K562 (cell line): ENCODE results near the gene IL10RB. TPM values are rescaled to one million over a fixed set of nuclear protein-coding genes. Genes with fewer than 3 reads are reported as not detected.

Experiments used
- ATAC-seq: fragments of 200-7000 bp; cut with Tn5 transposase; 3 replicates; pipeline ENCODE4 v1.9.1; 2020; ENCODE audit warnings: moderate library complexity
- BruUV-seq: library from RNA; stranded (reverse); fragments of 400-500 nt; replicated peaks from 2 replicates; lab custom pipeline; 2021; lab: Mats Ljungman, UMichigan
- CTCF ChIA-PET: fragments of 300-600 bp; formaldehyde crosslinking; extraction: SDS; loops from one replicate; lab custom pipeline; 2021; ENCODE audit warnings: low intra/inter-chr PET ratio; lab: Yijun Ruan, JAX
- POLR2A ChIA-PET: fragments of 300-600, 350-650 bp; sonication (Branson Sonifier 250); formaldehyde crosslinking; extraction: SDS; loops from one replicate; lab custom pipeline; 2021; ENCODE audit warnings: antibody characterized with exemption, inconsistent platforms; lab: Yijun Ruan, JAX
- DNase-seq, 4 experiments: peaks; one replicate each; pipeline versions ENCODE4 v3.0.0 to v3.0.0-alpha.2; 2011 to 2018; ENCODE audit warnings: low spot score in 3 of 4, mixed read lengths in 3 of 4; ENCODE audit errors: extremely low read depth in 1 of 4
- FAIRE-seq: peaks from 2 replicates; lab custom pipeline; 2011; peaks lifted over from hg19 to GRCh38; lab: Jason Lieb, UNC
- H2AFZ ChIP-seq: 2 replicates; pipeline ENCODE4 v1.6.0; 2011; ENCODE audit warnings: low read depth, low read length, control low read depth, inconsistent platforms
- H3K27ac ChIP-seq: fragments of 200-600 bp; 3 replicates; pipeline ENCODE4 v1.8.0; 2011; ENCODE audit warnings: low read depth, mild to moderate bottlenecking, control low read depth, inconsistent platforms, low read length, moderate library complexity, mixed read lengths; ENCODE audit errors: extremely low read depth
- H3K27me3 ChIP-seq, 2 experiments: fragments of 300-600 bp in 1 of 2; 2 replicates in 1 of 2; 3 replicates in 1 of 2; pipeline versions ENCODE4 v1.6.0 to v1.8.0; 2011; ENCODE audit warnings: inconsistent platforms in 2 of 2, low read length in 2 of 2, mild to moderate bottlenecking in 1 of 2, mixed read lengths in 1 of 2, moderate library complexity in 1 of 2; ENCODE audit not compliant: control insufficient read depth in 2 of 2, insufficient read depth in 2 of 2
- H3K36me3 ChIP-seq: fragments of 300-600 bp; 3 replicates; pipeline ENCODE4 v1.8.0; 2011; ENCODE audit warnings: mild to moderate bottlenecking, low read length, inconsistent platforms; ENCODE audit not compliant: control insufficient read depth, insufficient read depth
- H3K4me1 ChIP-seq, 2 experiments: fragments of 200-600 bp in 1 of 2; replicated peaks in 1 of 2; 2 replicates in 1 of 2; 3 replicates in 1 of 2; pipeline versions ENCODE4 v1.5.1 to v1.8.0; 2011; ENCODE audit warnings: inconsistent platforms in 2 of 2, low read length in 2 of 2, mild to moderate bottlenecking in 1 of 2, mixed read lengths in 1 of 2, moderate library complexity in 1 of 2; ENCODE audit not compliant: control insufficient read depth in 2 of 2, insufficient read depth in 2 of 2
- H3K4me2 ChIP-seq: 2 replicates; pipeline ENCODE4 v1.6.1; 2011; ENCODE audit warnings: low read length, control low read depth, inconsistent platforms, mixed read lengths; ENCODE audit not compliant: insufficient read depth
- H3K4me3 ChIP-seq: fragments of 200-600 bp; sonication (generic), shearing (Covaris generic); 2 replicates; pipeline ENCODE4 v1.5.1; 2016; ENCODE audit warnings: control low read depth, inconsistent platforms
- H3K79me2 ChIP-seq: fragments of 200-600 bp; 3 replicates; pipeline ENCODE4 v1.8.0; 2011; ENCODE audit warnings: low read length, inconsistent platforms; ENCODE audit not compliant: control insufficient read depth, insufficient read depth
- H3K9ac ChIP-seq, 2 experiments: 2 replicates each; pipeline versions ENCODE4 v1.6.0 to v1.6.1; 2011; ENCODE audit warnings: low read depth in 2 of 2, low read length in 2 of 2, control low read depth in 1 of 2, inconsistent platforms in 1 of 2, mild to moderate bottlenecking in 1 of 2, mixed read lengths in 1 of 2; ENCODE audit not compliant: insufficient read depth in 1 of 2
- H3K9me1 ChIP-seq: one replicate; pipeline ENCODE4 v1.6.0; 2011; ENCODE audit warnings: inconsistent platforms, mild to moderate bottlenecking, low read length, moderate library complexity; ENCODE audit not compliant: control insufficient read depth, insufficient read depth
- H3K9me3 ChIP-seq: replicated peaks from 2 replicates; pipeline ENCODE4 v1.5.1; 2011; ENCODE audit warnings: low read depth, low read length, inconsistent platforms; ENCODE audit not compliant: control insufficient read depth, insufficient read depth
- H4K20me1 ChIP-seq: replicated peaks from 2 replicates; pipeline ENCODE4 v1.6.1; 2011; ENCODE audit warnings: low read length, inconsistent platforms, mixed read lengths; ENCODE audit not compliant: control insufficient read depth, insufficient read depth
- HEY1 ChIP-seq: fragments of 250-450 bp; sonication (Bioruptor Pico); IDR thresholded peaks from 2 replicates; pipeline ENCODE4 v1.5.0; 2020; ENCODE audit warnings: mild to moderate bottlenecking, moderate library complexity, borderline replicate concordance
- IRF9 ChIP-seq: fragments of 450-650 bp; IDR thresholded peaks from 2 replicates; pipeline ENCODE4 v1.6.1; 2016; ENCODE audit warnings: missing biosample characterization, missing genetic modification characterization
- MXD1 ChIP-seq: fragments of 250-450 bp; sonication (Bioruptor Pico); IDR thresholded peaks from 2 replicates; pipeline ENCODE4 v1.8.0; 2021; ENCODE audit warnings: borderline replicate concordance, mild to moderate bottlenecking, moderate library complexity; ENCODE audit not compliant: poor library complexity, severe bottlenecking
- PCBP2 ChIP-seq: fragments of 200-400 bp; formaldehyde crosslinking; IDR thresholded peaks from 2 replicates; pipeline ENCODE4 v1.6.1; 2018; ENCODE audit warnings: low read length, low read depth, mild to moderate bottlenecking, moderate library complexity; ENCODE audit not compliant: poor library complexity, severe bottlenecking
- SMARCC2 ChIP-seq: fragments of 450-650 bp; IDR thresholded peaks from 2 replicates; pipeline ENCODE4 v1.6.1; 2017; ENCODE audit warnings: antibody characterized with exemption, moderate library complexity, mild to moderate bottlenecking, low read depth
- SUPT5H ChIP-seq: fragments of 450-650 bp; IDR thresholded peaks from 2 replicates; pipeline ENCODE4 v1.6.1; 2016
- ZNF512 ChIP-seq: IDR thresholded peaks from 2 replicates; pipeline ENCODE4 v1.6.1; 2016; ENCODE audit warnings: missing genetic modification characterization, missing compliant biosample characterization
- WGBS: fragments of 100-300 bp; shearing (Covaris generic); methylation state at CpG from one replicate; pipeline ENCODE4 v1.1.6; 2016; ENCODE audit warnings: low coverage, mixed read lengths; ENCODE audit not compliant: insufficient coverage; ENCODE audit errors: missing lambda C conversion rate; 5-methylcytosine and 5-hydroxymethylcytosine counted together
- in situ Hi-C: fragments of 300-500 bp; cut with MboI; formaldehyde crosslinking; loops from 4 replicates; pipeline ENCODE4 v1.15.0; 2018; ENCODE audit warnings: inconsistent platforms, mixed read lengths
- intact Hi-C: fragments of 100-400 bp; cut with micrococcal nuclease; formaldehyde crosslinking; loops from 2 replicates; pipeline ENCODE4 v1.14.2; 2022
- polyA plus RNA-seq, 8 experiments: library from polyadenylated mRNA; depleted of rRNA in 4 of 8; stranded (reverse) in 5 of 8; unstranded in 3 of 8; fragments of >200 nt; fragmentation: Nextera tagmentation in 2 of 8; fragmentation: Illumina TruSeq in 1 of 8; extraction: Ambion mirVana in 2 of 8; extraction: Trizol in 1 of 8; gene quantifications; 2 replicates each; pipeline versions ENCODE4 v1.2.1 to v1.2.3, GENCODE V29; 2011 to 2014; ENCODE audit warnings: inconsistent platforms in 1 of 8, missing spikeins in 1 of 8
- total RNA-seq, 7 experiments: library from RNA; depleted of rRNA in 6 of 7; stranded (reverse); fragments of >200 nt in 6 of 7; fragmentation: Illumina TruSeq in 2 of 7; extraction: Trizol in 2 of 7; gene quantifications; 2 replicates each; pipeline versions ENCODE4 v1.2.1 to v1.2.3, GENCODE V29; 2011 to 2021; ENCODE audit warnings: low replicate concordance in 1 of 7

IL10RB gene
- total and polyA plus RNA-seq, 9 of the 15 experiments (the other 6 are each of a cell fraction or from before 2014, with no cell fraction given) = 10.9 to 33.8 (median 23.0) TPM

- in situ Hi-C loops = no loop called here
- ATAC-seq (no peak), DNase-seq (no peak), FAIRE-seq (no peak)
- BruUV-seq = no TSS peak
- Histone ChIP-seq H3K9me1 (no peaks in the 10 kb centered on the region), H3K36me3 (peaks cover 77% of the 10 kb centered on the region), H3K9me3 (no peaks in the 10 kb centered on the region), H3K27me3 (no peaks in the 10 kb centered on the region), H2AFZ (no peak overlapping the region), H3K79me2 (no peaks in the 10 kb centered on the region), H3K4me1 (no peaks in the 10 kb centered on the region; a peak in 1 of 5 replicates), H3K4me3 (no peak overlapping the region), H3K4me2 (no peak overlapping the region), H3K9ac (no peak overlapping the region), H3K27ac (no peak overlapping the region), H4K20me1 (no peaks in the 10 kb centered on the region)
- CTCF ChIA-PET = no interaction called here
- TF ChIP-seq SMARCC2 = no peak
- no peak for TF ChIP-seq SUPT5H
- TF ChIP-seq PCBP2 = no peak
- TF ChIP-seq IRF9 (tag) = no peak
- TF ChIP-seq HEY1 = no peak
- TF ChIP-seq ZNF512 (tag) = no peak
- TF ChIP-seq MXD1 (CRISPR knock-in tag) = no peak
- POLR2A ChIA-PET = no interaction called here
- intact Hi-C loops = no loop called here
- WGBS = 87% methylated on average over 5 of the region's 5 CpGs
Measured at GRCh38 chr21:33246506-33246905, 19.7 kb upstream of the IL10RB start.
